DMS114 treated with DMSO at 0.1 percent for 48 hours (cell line): Measurements from ENCODE around the gene TAX1BP3.
"Not testable (repeated sequence)": the region's sequence is repeated elsewhere in the genome, so short reads cannot be mapped to it uniquely, and the experiment has no call there.

Source experiments
- DNase-seq: peaks from one replicate; lab custom pipeline; 2025; ENCODE audit not compliant: unreplicated experiment; lab: John Stamatoyannopoulos, UW

Gene TAX1BP3, protein sequence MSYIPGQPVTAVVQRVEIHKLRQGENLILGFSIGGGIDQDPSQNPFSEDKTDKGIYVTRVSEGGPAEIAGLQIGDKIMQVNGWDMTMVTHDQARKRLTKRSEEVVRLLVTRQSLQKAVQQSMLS

DNA sequence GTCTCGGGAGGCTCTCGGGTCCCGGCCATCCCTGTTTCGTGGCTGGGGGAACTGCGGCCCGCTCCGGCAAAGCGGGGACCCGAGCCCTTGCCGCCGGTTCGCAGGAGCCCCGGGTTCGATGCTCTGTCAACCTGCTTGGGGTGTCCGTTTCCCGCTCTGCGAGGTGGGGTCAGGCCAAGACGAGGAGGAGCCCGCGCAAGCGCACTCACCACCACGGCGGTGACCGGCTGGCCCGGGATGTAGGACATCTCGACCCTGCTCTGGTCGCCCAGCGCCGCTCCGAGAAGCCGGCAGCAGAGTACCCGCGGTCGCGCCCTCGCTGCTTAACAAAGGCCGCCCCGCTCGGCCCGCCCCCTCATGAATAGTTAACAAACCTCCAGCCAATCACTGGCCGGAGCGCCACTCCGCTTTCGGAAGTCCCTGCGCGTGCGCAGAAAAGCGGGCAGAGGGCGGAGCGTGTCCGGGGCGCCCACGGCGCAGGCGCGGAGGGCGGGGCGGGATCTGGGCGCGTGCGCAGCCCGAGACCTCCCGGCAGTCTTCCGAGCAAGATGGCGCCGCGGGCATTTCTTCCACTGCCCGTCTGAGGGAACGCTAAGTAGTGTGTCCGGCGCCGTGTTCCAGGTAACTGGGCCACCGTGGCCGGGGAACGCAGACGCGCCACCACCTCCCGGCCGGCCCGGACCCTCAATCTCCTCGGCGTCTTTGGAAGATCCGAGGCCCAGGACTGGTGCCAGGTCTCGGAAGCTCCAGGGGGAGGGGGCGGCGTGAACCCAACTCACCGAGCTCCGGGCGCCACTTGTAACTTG is at the start of gene TAX1BP3, which contains the start of gene EMC6:
Gene TAX1BP3 (minus strand): TSS at position 300 of the 806 bp plus-strand sequence. CDS start 52 bp downstream, at position 248.
Gene EMC6 (plus strand): TSS at position 534 of the 806 bp plus-strand sequence. CDS start 335 bp downstream, outside the sequence.
- peak; percentile 90 for DNase-seq

DNA sequence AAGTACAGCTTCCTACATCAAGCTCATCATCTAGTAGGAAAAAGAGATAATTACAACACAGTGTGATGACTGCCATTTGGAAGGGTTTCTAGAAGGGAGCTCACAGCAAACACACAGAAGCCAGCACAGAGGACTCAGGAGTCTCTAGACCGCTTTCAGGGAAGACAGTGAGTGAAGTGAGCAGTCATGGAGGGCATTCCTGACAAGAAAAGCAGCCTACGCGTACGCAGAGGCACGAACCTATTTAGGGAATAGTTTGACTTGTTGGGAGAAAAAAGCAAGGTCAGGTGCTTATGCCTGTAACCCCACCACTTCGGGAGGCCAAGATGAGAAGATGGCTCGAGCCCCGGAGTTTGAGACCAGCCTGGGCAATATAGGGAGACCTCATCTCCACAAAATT is 46.9 kb upstream of the TAX1BP3 start:
- no peak for DNase-seq

DNA sequence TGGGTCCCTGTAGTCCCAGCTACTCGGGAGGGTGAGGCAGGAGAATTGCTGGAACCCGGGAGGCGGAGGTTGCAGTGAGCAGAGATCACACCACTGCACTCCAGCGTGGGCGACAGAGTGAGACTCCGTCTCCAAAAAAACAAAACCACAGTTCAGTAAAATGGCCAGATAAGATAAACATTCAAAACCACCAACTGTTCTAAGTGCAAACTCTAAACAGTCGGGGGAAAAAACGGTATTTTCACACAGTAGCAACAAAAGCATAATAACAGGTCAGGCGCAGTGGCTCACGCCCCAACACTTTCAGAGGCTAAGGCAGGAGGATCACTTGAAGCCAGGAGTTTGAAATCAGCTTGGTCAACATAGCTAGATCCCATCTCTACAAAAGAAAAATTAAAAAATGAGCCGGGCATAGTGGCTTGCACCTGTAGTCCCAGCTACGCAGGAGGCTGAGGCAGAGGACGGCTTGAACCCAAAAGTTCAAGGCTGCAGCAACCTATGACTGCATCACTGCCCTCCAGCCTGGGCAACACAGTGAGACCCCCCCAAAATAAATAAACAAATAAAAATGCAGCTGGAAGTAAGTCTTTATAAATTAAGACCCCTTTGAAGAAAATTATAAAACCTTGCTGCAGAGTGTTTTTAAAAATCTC is 44.6 kb upstream of the TAX1BP3 start:
- DNase-seq, result no peak

DNA sequence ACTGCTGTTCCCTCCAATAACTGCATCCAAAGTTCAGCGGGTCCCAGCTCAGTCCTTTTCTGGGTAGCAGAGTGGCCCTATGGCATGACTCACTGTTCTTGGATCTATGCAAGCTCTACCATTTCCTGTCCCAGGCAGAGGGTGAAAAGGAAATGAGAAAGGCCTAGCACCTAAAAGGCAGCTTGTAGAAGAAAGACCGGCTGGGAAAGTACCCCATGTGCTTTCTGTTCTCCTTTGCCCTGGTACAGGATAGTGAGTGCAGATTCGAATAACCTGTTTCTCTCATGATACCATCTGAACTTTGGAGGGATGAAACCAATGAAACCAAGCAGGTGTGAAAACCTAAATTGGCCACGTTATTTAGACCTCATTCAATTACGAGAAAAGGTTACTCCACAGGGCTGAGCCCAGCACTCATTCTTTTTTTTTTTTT is 42.6 kb upstream of the TAX1BP3 start:
- no peak for DNase-seq

DNA sequence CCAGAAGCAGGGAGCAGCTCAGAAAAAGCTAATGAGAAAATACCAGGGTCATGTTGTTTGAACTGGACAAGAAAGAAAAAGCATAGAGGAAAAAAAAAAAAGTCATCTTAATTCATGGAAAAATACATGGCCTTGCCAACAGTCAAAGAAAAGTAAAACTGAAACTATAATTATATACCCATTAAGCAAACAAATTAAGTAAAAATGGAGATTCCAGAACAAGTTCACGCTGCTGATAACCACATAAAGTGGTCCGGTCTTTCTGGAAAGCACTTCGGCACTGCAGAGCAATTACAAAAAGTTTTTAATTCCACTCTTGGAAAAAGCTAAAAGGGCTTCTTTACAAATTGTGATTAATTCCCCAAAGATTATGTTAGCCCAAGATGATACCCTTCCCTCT is 40.0 kb upstream of the TAX1BP3 start:
- DNase-seq, result no peak

DNA sequence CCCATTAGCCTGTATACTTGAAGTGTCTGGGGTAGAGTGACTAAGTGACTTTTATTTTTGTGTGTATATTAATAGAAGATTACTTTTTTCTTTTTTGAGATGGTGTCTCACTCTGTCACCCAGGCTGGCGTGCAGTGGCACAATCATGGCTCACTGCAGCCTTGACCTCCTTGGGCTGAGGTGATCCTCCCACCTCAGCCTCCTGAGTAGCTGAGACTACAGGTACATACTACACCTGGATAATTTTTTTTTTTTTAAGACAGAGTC is 37.3 kb upstream of the TAX1BP3 start:
- not testable (repeated sequence) for DNase-seq

DNA sequence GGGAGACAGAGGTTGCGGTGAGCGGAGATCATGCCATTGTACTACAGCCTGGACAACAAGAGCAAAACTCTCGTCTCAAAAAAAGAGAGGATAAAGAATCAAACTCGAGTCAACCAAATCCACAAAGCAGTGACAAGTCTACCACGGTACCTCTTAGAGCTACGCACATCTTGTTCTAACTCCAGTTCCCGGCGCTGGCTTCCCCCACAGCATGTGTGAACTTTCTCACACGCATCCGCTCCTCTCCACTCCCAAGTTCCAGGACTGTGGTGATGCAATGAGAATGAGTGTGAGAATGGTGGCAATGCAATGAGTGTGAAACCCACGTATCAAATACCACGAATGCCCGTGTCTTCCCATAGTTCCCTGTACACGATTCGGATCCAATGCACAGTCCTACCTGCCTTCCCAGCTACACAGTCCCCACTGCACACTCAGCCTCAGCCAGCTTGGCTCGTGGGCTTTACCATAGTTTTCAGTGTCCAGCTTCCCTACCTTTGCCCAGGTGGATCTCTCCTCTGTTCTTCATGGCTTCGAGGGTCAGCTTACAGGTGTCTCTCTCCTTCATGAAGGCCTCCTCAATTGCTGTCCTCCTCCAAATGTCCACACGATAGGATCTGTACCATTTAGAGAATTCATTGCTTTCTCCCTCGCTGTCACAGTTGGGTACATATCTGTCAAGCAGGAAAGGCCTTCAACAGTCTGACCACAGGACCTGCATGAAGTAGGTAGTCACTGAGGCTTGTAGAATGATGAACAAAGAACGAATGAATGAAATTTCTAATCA is 36.7 kb upstream of the TAX1BP3 start:
- no peak for DNase-seq

DNA sequence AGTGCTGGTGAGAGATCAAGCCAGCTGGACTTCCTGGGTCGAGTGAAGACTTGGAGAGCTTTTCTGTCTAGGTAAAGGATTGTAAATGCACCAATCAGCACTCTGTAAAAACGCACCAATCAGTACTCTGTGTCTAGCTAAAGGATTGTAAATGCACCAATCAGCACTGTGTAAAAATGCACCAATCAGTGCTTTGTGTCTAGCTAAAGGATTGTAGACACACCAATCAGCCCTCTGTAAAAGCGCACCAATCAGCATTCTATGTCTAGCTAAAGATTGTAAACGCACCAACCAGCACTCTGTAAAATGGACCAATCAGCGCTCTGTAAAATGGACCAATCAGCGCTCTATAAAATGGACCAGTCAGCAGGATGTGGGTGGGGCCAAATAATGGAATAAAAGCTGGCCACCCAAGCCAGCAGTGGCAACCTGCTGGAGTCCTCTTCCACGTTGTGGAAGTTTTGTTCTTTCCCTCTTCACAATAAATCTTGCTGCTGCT is 33.7 kb upstream of the TAX1BP3 start:
- not testable (repeated sequence) for DNase-seq

DNA sequence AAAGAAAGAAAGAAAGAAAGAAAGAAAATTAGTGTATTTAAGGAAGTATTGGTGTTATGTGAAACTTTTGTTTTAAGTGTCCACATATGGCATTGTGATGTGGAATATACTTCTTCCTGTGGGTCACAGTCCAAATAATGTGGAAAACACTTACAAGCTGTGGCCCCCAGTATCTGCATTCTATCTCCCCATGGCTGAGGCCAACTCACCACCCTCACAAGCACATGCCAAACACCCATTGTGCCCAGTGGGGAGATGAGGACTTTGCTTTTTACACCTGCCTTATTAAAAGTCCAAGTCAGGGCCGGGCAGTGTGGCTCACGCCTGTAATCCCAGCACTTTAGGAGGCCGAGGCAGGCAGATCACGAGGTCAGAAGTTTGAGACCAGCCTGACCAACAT is 31.6 kb upstream of the TAX1BP3 start:
- no peak for DNase-seq

DNA sequence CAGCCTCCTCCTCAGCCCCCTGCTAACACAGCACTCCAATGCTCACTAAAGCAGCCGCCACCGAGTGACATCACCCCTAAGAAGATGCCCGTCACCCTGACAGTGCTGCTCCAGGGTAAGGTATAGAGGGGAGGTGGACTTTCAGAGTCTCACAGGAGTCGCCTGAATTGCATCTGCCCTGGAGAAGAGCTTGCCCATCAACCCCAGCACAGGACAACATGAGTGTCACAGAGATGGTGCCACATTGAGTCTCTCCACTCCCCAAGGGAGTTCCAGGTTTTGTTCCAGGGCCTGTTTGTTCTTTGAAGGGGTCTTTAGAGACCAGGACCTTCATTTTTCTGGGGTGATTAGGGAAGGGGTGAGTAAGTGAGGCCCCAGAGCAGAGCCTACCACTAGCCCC is 29.8 kb upstream of the TAX1BP3 start:
- no peak for DNase-seq

DNA sequence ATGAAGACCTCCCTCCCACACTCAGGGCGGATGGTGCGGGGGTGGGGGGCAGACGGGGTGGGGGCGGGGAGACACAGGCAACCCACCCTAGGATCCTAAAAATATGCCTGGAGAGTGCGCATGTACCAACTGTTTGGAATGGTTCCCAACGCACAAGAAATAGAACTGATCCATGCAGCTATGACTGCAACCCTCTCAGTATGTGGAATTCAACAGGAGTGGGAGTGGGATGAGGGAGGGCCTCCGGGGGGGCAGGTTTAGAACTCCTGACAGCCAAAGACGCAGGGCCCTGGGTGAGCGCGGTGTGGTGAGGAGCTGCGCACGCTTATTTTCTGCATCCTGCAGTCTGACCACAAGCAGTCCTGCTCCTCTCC is 28.7 kb upstream of the TAX1BP3 start:
- no peak for DNase-seq

DNA sequence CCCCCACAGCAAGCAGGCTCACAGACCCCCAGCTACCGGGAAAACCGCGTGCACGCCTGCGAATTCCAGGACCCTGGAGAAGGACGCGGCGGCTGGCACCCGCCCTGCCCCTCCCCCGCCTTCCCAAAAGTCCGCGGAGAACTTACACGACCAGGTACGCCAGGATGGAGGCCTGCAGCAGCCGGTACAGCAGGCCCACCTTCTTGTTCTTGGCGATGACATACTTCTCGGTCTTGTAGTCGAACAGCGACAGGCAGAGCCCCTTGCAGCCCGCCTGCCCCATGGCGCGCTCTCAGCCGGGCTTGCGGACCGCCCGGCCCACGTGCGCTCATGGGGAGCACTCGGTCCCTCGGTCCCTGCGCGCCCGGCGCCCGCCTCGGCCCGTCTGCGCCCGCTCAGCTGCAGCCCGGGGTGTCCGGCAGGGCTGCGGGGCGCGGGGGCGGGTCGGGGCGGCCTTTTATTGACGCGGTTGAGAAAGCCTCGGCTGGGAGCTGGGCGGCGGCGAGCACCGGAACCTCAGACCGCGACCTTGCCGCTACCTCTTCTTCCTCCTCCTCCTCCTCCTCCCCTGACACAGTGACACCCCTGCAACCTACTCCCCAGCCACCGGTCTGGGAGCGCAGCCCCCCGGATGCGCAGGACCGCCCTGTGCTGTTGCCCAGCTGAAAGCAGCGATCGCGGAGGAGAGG is 27.5 kb upstream of the TAX1BP3 start, which contains the start of gene P2RX5:
Gene P2RX5 (minus strand): TSS at position 433 of the 689 bp plus-strand sequence. CDS start 150 bp downstream, at position 283.
- no peak for DNase-seq

DNA sequence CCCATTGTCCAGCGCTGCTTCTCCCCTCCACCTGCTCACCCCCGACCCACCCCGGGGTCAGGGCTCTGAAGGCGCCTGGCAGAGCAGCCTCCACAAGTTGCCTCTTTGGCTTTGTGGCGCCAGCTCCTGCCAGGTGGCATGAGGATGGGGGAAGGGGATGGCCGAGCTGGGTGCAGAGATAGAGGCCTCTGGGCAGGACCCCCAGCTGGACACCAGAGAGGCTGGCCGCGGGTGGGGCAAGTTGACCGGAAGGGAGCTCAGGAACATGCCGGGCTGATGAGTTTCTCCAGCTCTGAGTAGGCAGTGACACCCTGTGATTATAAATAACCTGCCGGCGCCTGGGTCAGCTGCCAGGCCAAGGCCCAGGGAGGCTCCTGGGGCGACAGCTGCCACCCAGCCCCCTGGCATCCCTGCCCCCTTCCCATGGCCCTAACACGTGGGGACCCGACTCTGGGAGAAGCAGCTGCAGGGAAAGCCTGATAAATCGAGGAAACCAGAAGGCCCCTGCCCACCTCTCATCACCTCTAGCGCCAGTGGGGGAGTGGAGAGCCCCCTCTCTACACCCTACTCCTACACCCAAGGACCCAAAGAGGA is 26.8 kb upstream of the TAX1BP3 start:
- DNase-seq, result no peak

DNA sequence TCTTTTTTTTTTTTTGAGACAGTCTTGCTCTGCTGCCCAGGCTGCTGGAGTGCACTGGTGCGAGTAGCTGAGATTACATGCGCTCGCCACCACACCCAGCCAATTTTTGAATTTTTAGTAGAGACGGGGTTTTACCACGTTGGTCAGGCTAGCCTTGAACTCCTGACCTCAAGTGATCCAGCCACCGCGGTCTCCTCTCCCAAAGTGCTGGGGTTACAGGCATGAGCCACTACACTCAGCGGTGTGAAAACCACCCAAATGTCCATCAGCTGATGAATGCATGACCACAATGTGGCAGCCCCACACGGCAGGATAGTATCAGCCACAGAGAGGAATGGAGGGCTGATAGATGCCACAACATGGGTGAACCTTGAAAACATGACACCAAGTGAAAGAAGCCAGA is 25.5 kb upstream of the TAX1BP3 start:
- DNase-seq, result no peak

DNA sequence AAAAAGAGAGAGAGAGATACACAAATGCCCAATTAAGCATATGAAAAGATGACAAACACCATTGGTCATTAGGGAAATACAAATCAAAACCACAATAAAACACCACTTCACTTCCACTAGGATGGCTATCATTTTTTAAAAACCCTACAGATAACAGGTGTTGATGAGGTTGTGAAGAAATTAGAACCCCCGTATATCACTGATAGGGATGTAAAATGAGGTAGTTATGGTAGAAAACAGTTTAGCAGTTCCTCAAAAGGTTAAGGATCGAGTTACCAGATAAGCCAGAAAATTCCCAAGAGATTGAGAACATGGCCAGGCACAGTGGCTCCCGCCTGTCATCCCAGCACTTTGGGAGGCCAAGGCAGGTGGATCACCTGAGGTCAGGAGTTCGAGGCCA is 24.8 kb upstream of the TAX1BP3 start:
- DNase-seq, result no peak

DNA sequence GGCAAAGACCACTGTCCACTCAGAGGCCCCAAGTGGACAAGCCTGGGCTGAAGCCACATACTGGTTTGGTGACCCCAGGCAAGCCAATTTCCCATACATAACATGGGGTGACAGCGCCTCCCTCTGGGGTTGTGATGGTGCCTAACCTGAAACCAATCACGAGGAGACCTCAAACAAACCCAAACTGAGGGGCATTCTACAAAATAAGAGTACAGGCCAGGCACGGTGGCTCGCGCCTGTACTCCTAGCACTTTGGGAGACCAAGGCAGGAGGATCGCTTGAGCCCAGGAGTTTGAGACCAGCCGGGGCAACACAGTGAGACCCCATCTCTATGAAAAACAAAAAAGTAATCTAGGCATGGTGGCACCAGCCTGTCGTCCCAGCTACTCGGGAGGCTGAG is 24.0 kb upstream of the TAX1BP3 start:
- no peak for DNase-seq

DNA sequence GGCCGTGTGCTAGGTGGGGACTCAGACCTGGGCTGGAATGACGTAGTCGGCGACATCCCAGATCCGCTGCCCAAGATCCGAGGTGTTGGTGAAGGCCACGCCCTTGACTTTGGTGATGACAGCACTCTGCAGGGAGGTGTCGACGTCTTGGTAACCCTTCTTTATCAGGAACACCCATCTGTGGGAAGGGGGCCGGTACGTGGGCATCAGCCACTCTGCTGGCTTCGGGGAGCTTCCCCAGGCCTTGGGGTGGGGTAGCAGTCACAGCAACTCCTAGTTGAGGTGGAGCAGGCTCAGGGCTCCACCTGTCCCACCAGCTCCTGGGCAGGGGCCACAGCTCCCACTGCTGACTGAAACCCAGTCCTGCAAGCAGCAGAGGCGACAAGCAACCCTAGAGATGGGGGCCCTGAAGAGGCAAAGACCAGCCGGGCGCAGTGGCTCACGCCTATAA is 23.3 kb upstream of the TAX1BP3 start:
- DNase-seq, result no peak

DNA sequence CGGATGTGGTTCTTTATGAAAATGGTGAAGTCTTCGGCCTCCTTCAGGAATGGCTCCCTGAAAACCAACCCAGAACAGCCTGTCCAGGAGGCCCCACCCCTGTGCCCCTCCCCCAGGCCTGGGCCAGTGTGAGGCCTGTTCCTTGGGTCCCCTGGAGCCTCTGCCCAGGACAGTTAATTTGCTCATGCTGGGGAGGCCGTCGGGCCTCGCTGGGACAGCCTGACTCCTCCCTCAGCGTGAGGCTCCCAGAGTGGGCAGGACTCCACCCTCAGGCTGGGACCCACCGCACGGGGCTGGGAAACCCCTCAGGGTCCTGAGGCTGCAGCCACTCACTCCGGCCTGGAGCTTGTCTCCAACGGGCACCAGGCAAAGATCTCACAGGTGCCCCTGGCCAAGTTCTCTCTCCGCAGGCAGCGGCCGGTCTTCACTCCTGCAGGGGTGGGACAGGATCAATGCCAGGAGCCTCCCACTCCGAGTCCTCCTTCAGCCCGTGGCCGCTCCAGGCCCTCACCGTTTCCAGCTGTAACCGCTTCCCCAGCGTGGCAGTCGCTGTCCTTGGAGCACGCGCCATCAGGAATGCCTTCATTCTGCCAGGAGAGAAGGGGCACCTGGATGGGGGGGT is 21.8 kb upstream of the TAX1BP3 start:
- no peak for DNase-seq

DNA sequence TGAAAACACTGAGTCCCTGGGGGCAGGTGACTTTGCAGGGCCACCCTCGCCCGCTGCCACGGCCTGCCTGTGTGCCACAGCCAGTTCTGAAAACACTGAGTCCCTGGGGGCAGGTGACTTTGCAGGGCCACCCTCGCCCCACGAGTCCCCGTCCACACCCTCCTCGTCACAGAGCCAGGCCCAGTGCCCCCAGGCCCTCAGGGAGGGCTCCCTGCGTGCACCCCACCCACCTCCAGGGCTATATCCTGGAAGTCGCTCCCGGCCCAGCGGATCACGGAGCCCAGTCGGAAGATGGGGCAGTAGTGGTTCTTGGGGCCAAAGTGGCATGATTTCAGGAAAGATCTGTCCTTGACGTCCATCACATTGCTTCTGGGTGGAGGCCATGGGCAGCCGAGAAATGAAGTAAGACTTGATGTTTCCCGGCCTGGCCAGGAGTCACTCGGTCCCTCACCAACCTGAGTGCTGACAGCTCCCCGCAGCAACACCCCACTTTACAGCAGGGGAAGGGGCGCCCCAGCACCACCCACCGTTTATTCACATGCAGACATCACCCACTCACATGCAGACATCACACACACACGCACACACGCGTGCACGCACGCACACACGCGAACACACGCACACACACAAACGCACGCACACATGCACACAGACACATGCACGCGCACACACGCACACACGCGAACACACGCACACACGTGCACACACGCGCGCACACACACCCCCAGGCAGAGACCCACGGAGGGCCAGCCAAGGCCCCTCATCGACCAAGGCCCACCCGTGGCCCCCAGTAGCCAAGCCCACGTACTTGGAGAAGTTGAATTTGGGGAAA is 21.1 kb upstream of the TAX1BP3 start:
- DNase-seq, result no peak
